Gastrocnemius medialis (tissue), 4 donors: ENCODE measurements around the gene AGAP1.

Experiments used
- POLR2A ChIP-seq, 2 donors: fragments of 450-650 bp; IDR thresholded peaks; one replicate each; pipeline ENCODE4 v1.6.1; 2017; ENCODE audit warnings: antibody characterized with exemption in 2 of 2, mild to moderate bottlenecking in 2 of 2, moderate library complexity in 2 of 2
- TF ChIP-seq, protein P1 (sequence below), 5 experiments: fragments of 450-650 bp in 3 of 5; fragments of 200-600 bp in 2 of 5; sonication (generic) in 2 of 5; IDR thresholded peaks in 4 of 5; conservative IDR thresholded peaks in 1 of 5; 1 replicate in 4 of 5; 2 replicates in 1 of 5; pipeline ENCODE4 v1.5.1; 2016 to 2019; ENCODE audit warnings: antibody characterized with exemption in 5 of 5, mild to moderate bottlenecking in 3 of 5, moderate library complexity in 3 of 5

DNA sequence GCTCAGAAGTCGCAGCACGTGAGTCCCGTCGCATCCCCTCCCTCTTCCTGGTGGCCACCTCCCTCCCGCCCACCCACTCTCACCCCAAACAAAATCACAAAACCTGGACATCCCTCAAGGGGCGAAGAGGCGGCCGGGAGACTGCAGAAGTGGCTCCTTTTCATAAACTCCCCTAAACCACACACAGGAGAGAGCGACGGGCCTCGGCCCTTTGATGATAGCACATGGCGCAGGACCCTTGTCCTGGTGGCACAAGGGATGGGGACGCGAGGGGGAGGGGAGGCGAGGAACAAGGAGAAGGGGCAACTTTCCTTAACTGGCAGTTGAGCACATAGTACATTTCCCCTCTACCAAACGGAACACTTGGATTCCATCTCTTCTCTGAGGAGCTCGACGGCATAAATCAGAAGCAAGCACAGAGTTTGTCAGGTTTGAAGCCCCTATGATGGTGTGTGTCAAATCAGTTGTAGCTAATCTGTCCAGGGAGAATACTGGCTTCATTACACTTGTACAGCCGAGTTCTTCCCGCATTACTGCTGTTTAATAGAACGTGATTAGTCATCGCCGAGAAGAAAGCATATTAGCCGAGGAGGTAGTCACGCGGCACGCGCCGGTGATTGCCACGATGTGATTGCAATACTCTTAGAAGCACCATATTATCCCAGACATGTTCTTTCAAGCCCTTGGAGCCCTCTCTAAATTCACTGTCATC is 630.5 kb downstream of the AGAP1 start:
- TF ChIP-seq, protein P1, sequence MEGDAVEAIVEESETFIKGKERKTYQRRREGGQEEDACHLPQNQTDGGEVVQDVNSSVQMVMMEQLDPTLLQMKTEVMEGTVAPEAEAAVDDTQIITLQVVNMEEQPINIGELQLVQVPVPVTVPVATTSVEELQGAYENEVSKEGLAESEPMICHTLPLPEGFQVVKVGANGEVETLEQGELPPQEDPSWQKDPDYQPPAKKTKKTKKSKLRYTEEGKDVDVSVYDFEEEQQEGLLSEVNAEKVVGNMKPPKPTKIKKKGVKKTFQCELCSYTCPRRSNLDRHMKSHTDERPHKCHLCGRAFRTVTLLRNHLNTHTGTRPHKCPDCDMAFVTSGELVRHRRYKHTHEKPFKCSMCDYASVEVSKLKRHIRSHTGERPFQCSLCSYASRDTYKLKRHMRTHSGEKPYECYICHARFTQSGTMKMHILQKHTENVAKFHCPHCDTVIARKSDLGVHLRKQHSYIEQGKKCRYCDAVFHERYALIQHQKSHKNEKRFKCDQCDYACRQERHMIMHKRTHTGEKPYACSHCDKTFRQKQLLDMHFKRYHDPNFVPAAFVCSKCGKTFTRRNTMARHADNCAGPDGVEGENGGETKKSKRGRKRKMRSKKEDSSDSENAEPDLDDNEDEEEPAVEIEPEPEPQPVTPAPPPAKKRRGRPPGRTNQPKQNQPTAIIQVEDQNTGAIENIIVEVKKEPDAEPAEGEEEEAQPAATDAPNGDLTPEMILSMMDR (IDR thresholded peaks at IDR 0.05 in 4 of 5, conservative IDR thresholded peaks at IDR 0.05 in 1 of 5): no peak
- TF ChIP-seq POLR2A (IDR thresholded peaks at IDR 0.05): no peak
